ENCODE measurements around the gene CNKSR3.
A peak's percentile ranks its signal among the peaks of the same experiment; 100 is the strongest.

The CNKSR3 gene

GRCh38 chr6:154457046-154457713 is 53.3 kb downstream of the CNKSR3 start:
- no peak for DNase-seq (ENCODE audit: low read depth in 2 of 2)

- DNase-seq (ENCODE audit: low read depth in 2 of 2): no peak
Observed at GRCh38 chr6:154453329-154453728, 57.2 kb downstream of the CNKSR3 start.

GRCh38 chr6:154450498-154450897 is 60.0 kb downstream of the CNKSR3 start:
- no peak for DNase-seq (ENCODE audit: low read depth in 2 of 2)

GRCh38 chr6:154448448-154449096 is 61.9 kb downstream of the CNKSR3 start:
- DNase-seq (ENCODE audit: low read depth in 2 of 2): peak; percentile 47 to 48

GRCh38 chr6:154447954-154448353 is 62.5 kb downstream of the CNKSR3 start:
- DNase-seq (ENCODE audit: low read depth in 2 of 2): no peak

- no peak for DNase-seq (ENCODE audit: low read depth in 2 of 2)
Observed at GRCh38 chr6:154446984-154447383, 63.5 kb downstream of the CNKSR3 start.

- no peak for DNase-seq (ENCODE audit: low read depth in 2 of 2)
Observed at GRCh38 chr6:154445417-154445816, 65.1 kb downstream of the CNKSR3 start.

- no peak for DNase-seq (ENCODE audit: low read depth in 2 of 2)
Observed at GRCh38 chr6:154441995-154442310, 68.5 kb downstream of the CNKSR3 start.

GRCh38 chr6:154440422-154441043 is 70.0 kb downstream of the CNKSR3 start:
- DNase-seq (ENCODE audit: low read depth in 2 of 2): no peak

- DNase-seq (ENCODE audit: low read depth in 2 of 2): no peak
Observed at GRCh38 chr6:154440022-154440421, 70.5 kb downstream of the CNKSR3 start.

- no peak for DNase-seq (ENCODE audit: low read depth in 2 of 2)
Observed at GRCh38 chr6:154438882-154439415, 71.5 kb downstream of the CNKSR3 start.

- DNase-seq (ENCODE audit: low read depth in 2 of 2): no peak
Observed at GRCh38 chr6:154435400-154435945, 75.0 kb downstream of the CNKSR3 start.

- DNase-seq (ENCODE audit: low read depth in 2 of 2): no peak
Observed at GRCh38 chr6:154434662-154435061, 75.8 kb downstream of the CNKSR3 start.

GRCh38 chr6:154433477-154434241 is 76.8 kb downstream of the CNKSR3 start:
- no peak for DNase-seq (ENCODE audit: low read depth in 2 of 2)

- DNase-seq (ENCODE audit: low read depth in 2 of 2): peak in 1 of 2 experiments; percentile 18
Observed at GRCh38 chr6:154432533-154433476, 77.7 kb downstream of the CNKSR3 start.

- DNase-seq (ENCODE audit: low read depth in 2 of 2): no peak
Observed at GRCh38 chr6:154430481-154430919, 80.0 kb downstream of the CNKSR3 start.

- DNase-seq (ENCODE audit: low read depth in 2 of 2): no peak
Observed at GRCh38 chr6:154429711-154430110, 80.8 kb downstream of the CNKSR3 start.

GRCh38 chr6:154428897-154429296 is 81.6 kb downstream of the CNKSR3 start:
- no peak for DNase-seq (ENCODE audit: low read depth in 2 of 2)

GRCh38 chr6:154427446-154427845 is 83.0 kb downstream of the CNKSR3 start:
- DNase-seq (ENCODE audit: low read depth in 2 of 2): no peak

- no peak for DNase-seq (ENCODE audit: low read depth in 2 of 2)
Observed at GRCh38 chr6:154426997-154427396, 83.5 kb downstream of the CNKSR3 start.

- DNase-seq (ENCODE audit: low read depth in 2 of 2): no peak
Observed at GRCh38 chr6:154425034-154425433, 85.5 kb downstream of the CNKSR3 start.
